ENCODE results near the gene HOMER2. TPM values are rescaled to one million over a fixed set of nuclear protein-coding genes. Genes with fewer than 3 reads are reported as not detected.

HOMER2 gene
- total and polyA plus RNA-seq, 2 of the 4 experiments (the other 2 are of a cell fraction), result 0.54 to 0.79 TPM

DNA sequence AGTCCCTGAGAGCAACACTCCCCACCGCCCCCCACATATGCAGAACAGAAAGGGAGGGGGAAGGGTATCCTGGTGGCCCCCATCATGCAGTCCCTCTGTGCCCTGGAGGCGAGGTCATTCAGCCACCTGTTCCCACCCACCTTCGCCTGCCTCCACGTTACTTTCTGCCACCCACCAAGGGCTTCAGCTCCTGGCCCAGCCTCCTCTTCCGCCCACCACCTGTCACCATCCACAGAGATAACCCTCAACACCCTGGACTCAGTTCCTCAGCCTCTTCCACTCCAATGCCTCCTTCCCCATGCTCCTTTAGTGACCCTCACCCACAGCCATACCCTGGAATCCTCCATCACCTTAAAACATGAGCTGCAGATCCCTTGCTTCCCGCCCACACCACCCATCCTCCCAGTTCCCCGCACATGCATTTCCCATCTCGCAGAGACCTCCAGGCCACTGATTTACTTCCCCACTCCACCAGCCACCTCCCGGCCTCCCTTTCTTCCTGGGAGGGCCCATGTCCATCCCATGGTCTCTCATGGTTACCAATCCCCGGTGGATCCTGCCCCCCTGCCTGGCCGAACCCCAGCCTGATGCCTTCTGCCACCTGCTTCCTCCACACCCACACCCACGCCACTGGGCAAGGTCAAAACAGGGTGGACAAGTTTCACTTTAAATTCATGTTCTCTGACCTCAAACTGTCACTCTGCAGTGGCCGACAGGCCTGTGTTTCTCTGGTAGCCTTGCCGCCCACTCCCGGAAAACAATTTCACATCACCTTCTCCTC is 18.2 kb downstream of the HOMER2 start:
- H3K14ac ChIP-seq (replicated peaks; ENCODE audit: low read depth, low read length), result no peak overlapping the region
- no peak overlapping the region for H3K56ac ChIP-seq (ENCODE audit: extremely low read depth, insufficient read depth, low read length)
- ChIA-PET CTCF (no interaction called here), POLR2A (ENCODE audit: unreplicated experiment) (no interaction called here)
- H2BK120ac ChIP-seq (ENCODE audit: low read depth, low read length), result no peak overlapping the region
- no peaks in the 10 kb centered on the region for H3K9me1 ChIP-seq (ENCODE audit: insufficient read depth, low read length)
- H3K9me3 ChIP-seq (ENCODE audit: control insufficient read depth, insufficient read depth, low read length), result no peaks in the 10 kb centered on the region
- H3K27ac ChIP-seq (ENCODE audit: insufficient read depth, low read length), result no peak overlapping the region
- no peak overlapping the region for H3K4me3 ChIP-seq (ENCODE audit: insufficient read depth, low read depth, low read length)
- peak overlapping the region; percentile 37 for H2AK9ac ChIP-seq (replicated peaks; ENCODE audit: low read depth, low read length, poor library complexity)
- no peak overlapping the region for H3K9ac ChIP-seq (ENCODE audit: low read depth, low read length)
- peaks cover 5% of the 10 kb centered on the region; the same call in 1 of the 2 replicates for H3K27me3 ChIP-seq (ENCODE audit: control insufficient read depth, insufficient read depth, low read length)
- H3K4ac ChIP-seq (ENCODE audit: low read depth, low read length), result no peak overlapping the region
- intact Hi-C loops (cut with micrococcal nuclease), result no loop called here
- no peak overlapping the region for H3K18ac ChIP-seq (ENCODE audit: low read depth, low read length)
- ATAC-seq (ENCODE audit: low read depth) (no peak), DNase-seq (no peak)
- no peaks in the 10 kb centered on the region for H3K36me3 ChIP-seq (ENCODE audit: control insufficient read depth, insufficient read depth, low read length)
- WGBS, 2 experiments (ENCODE audit: extremely low coverage in 2 of 2, insufficient read length in 1 of 2), result 74% methylated on average over 6 of the region's 15 CpGs; no CpG with 5 or more reads in 1 of the 2 experiments
- no peak overlapping the region for H4K8ac ChIP-seq (ENCODE audit: low read depth in 2 of 2, low read length in 2 of 2)
- no peaks in the 10 kb centered on the region for H3K79me1 ChIP-seq (ENCODE audit: low read depth in 1 of 2, low read length in 2 of 2)
- H3K4me2 ChIP-seq (ENCODE audit: low read depth, low read length), result no peak overlapping the region
- H3K4me1 ChIP-seq (ENCODE audit: control insufficient read depth, insufficient read depth, low read length), result no peaks in the 10 kb centered on the region
- no peak overlapping the region for H3K23ac ChIP-seq (ENCODE audit: low read depth, low read length)
- BruUV-seq (replicated peaks), result no TSS peak
- no peak overlapping the region for H2BK5ac ChIP-seq (ENCODE audit: low read depth, low read length, poor library complexity, severe bottlenecking)
- H2AK5ac ChIP-seq (ENCODE audit: low read depth, low read length), result no peak overlapping the region
- no peak overlapping the region for H2AFZ ChIP-seq (replicated peaks; ENCODE audit: low read length, poor library complexity)
- H2BK20ac ChIP-seq (ENCODE audit: low read depth, low read length), result no peak overlapping the region
- no peaks in the 10 kb centered on the region for H4K20me1 ChIP-seq (ENCODE audit: insufficient read depth, low read length)
- in situ Hi-C loops (cut with MboI; ENCODE audit: low sequenced_read_pairs), result no loop called here
- dilution Hi-C loops (cut with HindIII; ENCODE audit: low sequenced_read_pairs, unreplicated experiment), result no loop called here
- H4K91ac ChIP-seq (ENCODE audit: insufficient read depth, low read depth, low read length), result no peak overlapping the region
- H2BK15ac ChIP-seq (ENCODE audit: low read depth, low read length), result no peak overlapping the region
- no peak overlapping the region for H4K5ac ChIP-seq (ENCODE audit: low read depth, low read length)
- TF ChIP-seq BHLHE40 (IDR thresholded peaks at IDR 0.05; ENCODE audit: low read depth, low read length) (no peak), NFE2L2 (IDR thresholded peaks at IDR 0.05; ENCODE audit: low read depth, low read length) (no peak), FOS (IDR thresholded peaks at IDR 0.05; ENCODE audit: low read depth, low read length) (no peak), CHD1 (IDR thresholded peaks at IDR 0.05; ENCODE audit: low read depth, low read length) (no peak), MXI1 (IDR thresholded peaks at IDR 0.05; ENCODE audit: borderline replicate concordance, low read depth, low read length) (no peak)
- TF ChIP-seq, protein P1, sequence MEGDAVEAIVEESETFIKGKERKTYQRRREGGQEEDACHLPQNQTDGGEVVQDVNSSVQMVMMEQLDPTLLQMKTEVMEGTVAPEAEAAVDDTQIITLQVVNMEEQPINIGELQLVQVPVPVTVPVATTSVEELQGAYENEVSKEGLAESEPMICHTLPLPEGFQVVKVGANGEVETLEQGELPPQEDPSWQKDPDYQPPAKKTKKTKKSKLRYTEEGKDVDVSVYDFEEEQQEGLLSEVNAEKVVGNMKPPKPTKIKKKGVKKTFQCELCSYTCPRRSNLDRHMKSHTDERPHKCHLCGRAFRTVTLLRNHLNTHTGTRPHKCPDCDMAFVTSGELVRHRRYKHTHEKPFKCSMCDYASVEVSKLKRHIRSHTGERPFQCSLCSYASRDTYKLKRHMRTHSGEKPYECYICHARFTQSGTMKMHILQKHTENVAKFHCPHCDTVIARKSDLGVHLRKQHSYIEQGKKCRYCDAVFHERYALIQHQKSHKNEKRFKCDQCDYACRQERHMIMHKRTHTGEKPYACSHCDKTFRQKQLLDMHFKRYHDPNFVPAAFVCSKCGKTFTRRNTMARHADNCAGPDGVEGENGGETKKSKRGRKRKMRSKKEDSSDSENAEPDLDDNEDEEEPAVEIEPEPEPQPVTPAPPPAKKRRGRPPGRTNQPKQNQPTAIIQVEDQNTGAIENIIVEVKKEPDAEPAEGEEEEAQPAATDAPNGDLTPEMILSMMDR (conservative IDR thresholded peaks at IDR 0.05; ENCODE audit: low read depth, low read length), result no peak
- TF ChIP-seq, protein P2, sequence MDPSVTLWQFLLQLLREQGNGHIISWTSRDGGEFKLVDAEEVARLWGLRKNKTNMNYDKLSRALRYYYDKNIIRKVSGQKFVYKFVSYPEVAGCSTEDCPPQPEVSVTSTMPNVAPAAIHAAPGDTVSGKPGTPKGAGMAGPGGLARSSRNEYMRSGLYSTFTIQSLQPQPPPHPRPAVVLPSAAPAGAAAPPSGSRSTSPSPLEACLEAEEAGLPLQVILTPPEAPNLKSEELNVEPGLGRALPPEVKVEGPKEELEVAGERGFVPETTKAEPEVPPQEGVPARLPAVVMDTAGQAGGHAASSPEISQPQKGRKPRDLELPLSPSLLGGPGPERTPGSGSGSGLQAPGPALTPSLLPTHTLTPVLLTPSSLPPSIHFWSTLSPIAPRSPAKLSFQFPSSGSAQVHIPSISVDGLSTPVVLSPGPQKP (IDR thresholded peaks at IDR 0.05; ENCODE audit: borderline replicate concordance, low read depth, low read length), result no peak
